ENCODE results near the gene ERFE. TPM values are rescaled to one million over a fixed set of nuclear protein-coding genes. Genes with fewer than 3 reads are reported as not detected.

Gene ERFE
- total RNA-seq, 1 donor from 2014 or later = not detected

- Histone ChIP-seq H3K36me3 (no peaks in the 10 kb centered on the region), H3K9ac (no peak overlapping the region), H3K9me3 (ENCODE audit: low read depth) (no peaks in the 10 kb centered on the region), H3K27ac (no peak overlapping the region), H2AFZ (replicated peaks) (no peak overlapping the region), H3K79me2 (ENCODE audit: low read depth) (no peaks in the 10 kb centered on the region), H4K20me1 (ENCODE audit: low read depth) (peaks cover 11% of the 10 kb centered on the region), H3K4me2 (no peak overlapping the region), H3K4me1 (peaks cover 18% of the 10 kb centered on the region), H3F3A (ENCODE audit: low read depth) (peaks cover 12% of the 10 kb centered on the region), H3K27me3 (peaks cover 36% of the 10 kb centered on the region), H3K4me3 (no peak overlapping the region)
- Mint-ChIP-seq H3K36me3 (no peaks in the 10 kb centered on the region), H3K4me3 (peak overlapping the region; percentile 46), H3K4me1 (peaks cover 21% of the 10 kb centered on the region), H3K9me3 (peaks cover 3% of the 10 kb centered on the region), H3K27ac (peak overlapping the region; percentile 78), H3K27me3 (ENCODE audit: insufficient read depth, low read depth) (peaks cover 17% of the 10 kb centered on the region)
- no peak for DNase-seq (ENCODE audit: low spot score)
- TF ChIP-seq EZH2 (IDR thresholded peaks at IDR 0.05) = no peak
- TF ChIP-seq EZH2phosphoT487 (IDR thresholded peaks at IDR 0.05) = no peak
- TF ChIP-seq CTCF (IDR thresholded peaks at IDR 0.05) = no peak
Observed at GRCh38 chr2:238155051-238155760, 3.6 kb upstream of the ERFE start.

- Histone ChIP-seq H3K4me1 (peaks cover 18% of the 10 kb centered on the region), H3K9ac (no peak overlapping the region), H3K4me3 (no peak overlapping the region), H3K27ac (no peak overlapping the region), H3K4me2 (no peak overlapping the region), H4K20me1 (ENCODE audit: low read depth) (peaks cover 16% of the 10 kb centered on the region), H3K79me2 (ENCODE audit: low read depth) (no peaks in the 10 kb centered on the region), H3K27me3 (peaks cover 45% of the 10 kb centered on the region), H3K9me3 (ENCODE audit: low read depth) (no peaks in the 10 kb centered on the region), H3K36me3 (no peaks in the 10 kb centered on the region), H3F3A (ENCODE audit: low read depth) (peaks cover 12% of the 10 kb centered on the region), H2AFZ (replicated peaks) (no peak overlapping the region)
- peak overlapping the region; percentile 46 for H3K4me3 Mint-ChIP-seq
- H3K27me3 Mint-ChIP-seq (ENCODE audit: insufficient read depth, low read depth) = peaks cover 24% of the 10 kb centered on the region
- no peak for DNase-seq (ENCODE audit: low spot score)
- H3K36me3 Mint-ChIP-seq = no peaks in the 10 kb centered on the region
- TF ChIP-seq EZH2phosphoT487 (IDR thresholded peaks at IDR 0.05) (no peak), EZH2 (IDR thresholded peaks at IDR 0.05) (no peak), CTCF (IDR thresholded peaks at IDR 0.05) (no peak)
- H3K9me3 Mint-ChIP-seq = peaks cover 3% of the 10 kb centered on the region
- peak overlapping the region; percentile 78 for H3K27ac Mint-ChIP-seq
- peaks cover 21% of the 10 kb centered on the region for H3K4me1 Mint-ChIP-seq
Observed at GRCh38 chr2:238155761-238156694, 2.7 kb upstream of the ERFE start.

- Histone ChIP-seq H3K4me3 (no peak overlapping the region), H3K4me2 (no peak overlapping the region)
- no peak overlapping the region for H3K4me3 Mint-ChIP-seq
Observed at GRCh38 chr2:238157506-238158017, 1.2 kb upstream of the ERFE start.

More at GRCh38 chr2:238157506-238158017, 1.2 kb upstream of the ERFE start:
- no peak for TF ChIP-seq CTCF (IDR thresholded peaks at IDR 0.05)
- TF ChIP-seq EZH2 (IDR thresholded peaks at IDR 0.05) = no peak
- no peak for TF ChIP-seq EZH2phosphoT487 (IDR thresholded peaks at IDR 0.05)
- Histone ChIP-seq H3K9ac (no peak overlapping the region), H3K4me1 (peaks cover 11% of the 10 kb centered on the region), H2AFZ (replicated peaks) (no peak overlapping the region), H3K79me2 (ENCODE audit: low read depth) (no peaks in the 10 kb centered on the region), H4K20me1 (ENCODE audit: low read depth) (peaks cover 22% of the 10 kb centered on the region), H3K27ac (no peak overlapping the region), H3K27me3 (peaks cover 60% of the 10 kb centered on the region), H3F3A (ENCODE audit: low read depth) (peaks cover 12% of the 10 kb centered on the region), H3K36me3 (no peaks in the 10 kb centered on the region), H3K9me3 (ENCODE audit: low read depth) (no peaks in the 10 kb centered on the region)
- H3K9me3 Mint-ChIP-seq = peaks cover 3% of the 10 kb centered on the region
- peaks cover 27% of the 10 kb centered on the region for H3K27me3 Mint-ChIP-seq (ENCODE audit: insufficient read depth, low read depth)
- no peaks in the 10 kb centered on the region for H3K36me3 Mint-ChIP-seq
- no peak overlapping the region for H3K27ac Mint-ChIP-seq
- no peak for DNase-seq (ENCODE audit: low spot score)
- H3K4me1 Mint-ChIP-seq = peaks cover 21% of the 10 kb centered on the region
